PC-9 (cell line): ENCODE measurements around the gene ROS1. TPM values are rescaled to one million over a fixed set of nuclear protein-coding genes. Genes with fewer than 3 reads are reported as not detected.
A peak's percentile ranks its signal among the peaks of the same experiment; 100 is the strongest.

Experiments used
- BruUV-seq: library from RNA; stranded (reverse); fragments of 400-500 nt; replicated peaks from 2 replicates; lab custom pipeline; 2021; lab: Mats Ljungman, UMichigan
- CTCF ChIA-PET: fragments of 300-600 bp; sonication (Branson Sonifier 250); formaldehyde crosslinking; loops from one replicate; lab custom pipeline; 2022; ENCODE audit warnings: antibody characterized with exemption; lab: Charles Lee
- POLR2A ChIA-PET: fragments of 300-600 bp; sonication (Branson Sonifier 250); formaldehyde crosslinking; loops from one replicate; lab custom pipeline; 2022; ENCODE audit warnings: antibody characterized with exemption; ENCODE audit not compliant: unreplicated experiment; lab: Charles Lee
- DNase-seq, 2 experiments: peaks; one replicate each; pipeline versions ENCODE4 v3.0.0 to v3.0.0-alpha.2; 2015 to 2022; ENCODE audit warnings: mixed read lengths in 1 of 2
- H2AFZ ChIP-seq: fragments of 200-600 bp; sonication (generic); 2 replicates; pipeline ENCODE4 v1.8.1; 2017; ENCODE audit warnings: antibody characterized with exemption
- H3F3A ChIP-seq: fragments of 200-600 bp; sonication (generic); 2 replicates; pipeline ENCODE4 v1.8.1; 2017; ENCODE audit warnings: antibody characterized with exemption, mild to moderate bottlenecking, low read depth; ENCODE audit not compliant: insufficient read depth
- H3K27ac ChIP-seq: fragments of 200-600 bp; sonication (generic); 2 replicates; pipeline ENCODE4 v1.6.1; 2016; ENCODE audit warnings: mixed run types
- H3K27me3 ChIP-seq: fragments of 200-600 bp; sonication (generic); 2 replicates; pipeline ENCODE4 v1.6.1; 2016; ENCODE audit warnings: low read depth, mixed run types; ENCODE audit not compliant: insufficient read depth
- H3K36me3 ChIP-seq: fragments of 200-600 bp; sonication (generic); 2 replicates; pipeline ENCODE4 v1.6.1; 2016; ENCODE audit warnings: low read depth, mixed run types
- H3K4me1 ChIP-seq: fragments of 200-600 bp; sonication (generic); replicated peaks from 2 replicates; pipeline ENCODE4 v1.6.1; 2016; ENCODE audit warnings: mixed run types; ENCODE audit not compliant: insufficient read depth
- H3K4me2 ChIP-seq: fragments of 200-600 bp; sonication (generic); 2 replicates; pipeline ENCODE4 v1.6.1; 2017; ENCODE audit warnings: mixed run types
- H3K4me3 ChIP-seq: fragments of 200-600 bp; sonication (generic); 2 replicates; pipeline ENCODE4 v1.6.1; 2016; ENCODE audit warnings: mixed run types
- H3K79me2 ChIP-seq: fragments of 200-600 bp; sonication (generic); 2 replicates; pipeline ENCODE4 v1.6.1; 2017; ENCODE audit warnings: low read depth, mixed run types
- H3K9me2 ChIP-seq: fragments of 200-600 bp; sonication (generic); 2 replicates; pipeline ENCODE4 v1.8.1; 2017; ENCODE audit warnings: mild to moderate bottlenecking; ENCODE audit not compliant: insufficient read depth
- H3K9me3 ChIP-seq: fragments of 200-600 bp; sonication (generic); 2 replicates; pipeline ENCODE4 v1.8.1; 2016; ENCODE audit warnings: low read depth; ENCODE audit not compliant: insufficient read depth
- H4K20me1 ChIP-seq: fragments of 200-600 bp; sonication (generic); 2 replicates; pipeline ENCODE4 v1.8.1; 2017; ENCODE audit not compliant: insufficient read depth
- CTCF ChIP-seq: fragments of 200-600 bp; sonication (generic); conservative IDR thresholded peaks from 2 replicates; pipeline ENCODE4 v1.6.1; 2017; ENCODE audit warnings: mixed run types, antibody characterized with exemption, mild to moderate bottlenecking, moderate library complexity
- EZH2 ChIP-seq: fragments of 200-600 bp; sonication (generic); IDR thresholded peaks from 2 replicates; pipeline ENCODE4 v1.8.0; 2017; ENCODE audit warnings: antibody characterized with exemption, low read depth
- intact Hi-C: fragments of 100-400 bp; cut with micrococcal nuclease; formaldehyde crosslinking; loops from one replicate; pipeline ENCODE4 v1.10.0; 2022; ENCODE audit not compliant: unreplicated experiment
- total RNA-seq: library from RNA; stranded (reverse); gene quantifications from 2 replicates; pipeline ENCODE4 v1.2.3, GENCODE V29; 2021

Gene ROS1
- total RNA-seq, 1 experiment from 2014 or later, result not detected

DNA sequence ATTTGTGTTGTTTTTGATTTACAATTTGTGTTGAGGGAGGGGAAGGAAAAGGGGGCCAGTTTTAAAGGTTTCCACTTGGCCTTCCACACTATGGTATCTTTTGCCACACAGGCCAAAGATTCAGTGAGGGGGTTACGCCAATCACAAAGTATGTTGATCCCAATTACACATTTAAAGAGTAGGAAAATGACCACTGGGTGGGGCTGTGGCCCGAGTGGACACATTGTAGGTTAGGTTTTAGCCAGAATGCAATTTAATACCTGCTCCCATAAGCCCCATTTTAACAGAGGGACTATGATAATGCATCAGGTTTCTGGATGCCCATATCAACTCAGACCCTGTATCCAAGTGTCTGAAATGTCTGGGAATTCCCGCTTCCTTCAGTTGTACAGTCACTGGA, 144.8 kb downstream of the ROS1 start:
- ChIA-PET POLR2A (no interaction called here), CTCF (no interaction called here)
- no peak overlapping the region for H3K4me3 ChIP-seq
- no peak overlapping the region for H2AFZ ChIP-seq
- H3K4me1 ChIP-seq, result no peaks in the 10 kb centered on the region
- H4K20me1 ChIP-seq, result no peaks in the 10 kb centered on the region
- H3K36me3 ChIP-seq, result no peaks in the 10 kb centered on the region
- H3K4me2 ChIP-seq, result no peak overlapping the region
- H3K27me3 ChIP-seq, result no peaks in the 10 kb centered on the region
- intact Hi-C loops, result no loop called here
- BruUV-seq, result no TSS peak
- no peaks in the 10 kb centered on the region for H3K79me2 ChIP-seq
- DNase-seq, result no peak
- no peaks in the 10 kb centered on the region for H3K9me3 ChIP-seq
- TF ChIP-seq CTCF (peak; percentile 51), EZH2 (no peak)
- H3K9me2 ChIP-seq, result no peaks in the 10 kb centered on the region
- H3K27ac ChIP-seq, result no peak overlapping the region
- no peaks in the 10 kb centered on the region for H3F3A ChIP-seq

DNA sequence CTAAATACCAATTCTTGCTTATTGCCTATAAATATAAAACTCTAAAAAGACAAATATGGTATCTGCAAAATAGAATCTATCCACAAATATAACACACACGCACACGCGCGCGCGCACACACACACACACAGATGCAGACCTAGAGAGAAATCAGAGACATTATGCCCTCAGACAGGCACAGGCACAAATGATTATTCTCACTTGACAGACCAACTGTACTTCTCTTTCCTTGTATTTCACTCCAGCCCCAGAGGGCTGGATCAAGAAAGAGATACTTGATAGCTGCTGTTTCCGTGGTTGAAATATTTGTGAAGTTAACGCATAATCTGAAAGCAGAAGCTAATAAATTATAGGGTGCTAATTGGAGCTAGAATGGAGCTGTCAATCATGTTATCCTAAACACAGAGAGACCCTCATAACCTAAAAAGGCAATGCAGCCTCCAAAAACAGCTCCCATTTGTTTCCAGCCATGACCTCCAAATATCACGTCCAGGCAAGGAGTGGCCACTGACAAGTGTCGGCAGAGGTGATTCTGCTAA, 148.9 kb downstream of the ROS1 start:
- ChIA-PET POLR2A (no interaction called here), CTCF (no interaction called here)
- no TSS peak for BruUV-seq
- H3F3A ChIP-seq, result no peaks in the 10 kb centered on the region
- no peak for TF ChIP-seq CTCF
- TF ChIP-seq EZH2, result no peak
- no peak overlapping the region for H3K4me3 ChIP-seq
- no peaks in the 10 kb centered on the region for H3K27me3 ChIP-seq
- no peaks in the 10 kb centered on the region for H3K79me2 ChIP-seq
- no peaks in the 10 kb centered on the region for H3K36me3 ChIP-seq
- intact Hi-C loops, result no loop called here
- H3K4me2 ChIP-seq, result no peak overlapping the region
- no peaks in the 10 kb centered on the region for H3K9me3 ChIP-seq
- H3K27ac ChIP-seq, result no peak overlapping the region
- H3K4me1 ChIP-seq, result no peaks in the 10 kb centered on the region
- no peaks in the 10 kb centered on the region for H4K20me1 ChIP-seq
- no peaks in the 10 kb centered on the region for H3K9me2 ChIP-seq
- DNase-seq, result no peak
- H2AFZ ChIP-seq, result no peak overlapping the region

DNA sequence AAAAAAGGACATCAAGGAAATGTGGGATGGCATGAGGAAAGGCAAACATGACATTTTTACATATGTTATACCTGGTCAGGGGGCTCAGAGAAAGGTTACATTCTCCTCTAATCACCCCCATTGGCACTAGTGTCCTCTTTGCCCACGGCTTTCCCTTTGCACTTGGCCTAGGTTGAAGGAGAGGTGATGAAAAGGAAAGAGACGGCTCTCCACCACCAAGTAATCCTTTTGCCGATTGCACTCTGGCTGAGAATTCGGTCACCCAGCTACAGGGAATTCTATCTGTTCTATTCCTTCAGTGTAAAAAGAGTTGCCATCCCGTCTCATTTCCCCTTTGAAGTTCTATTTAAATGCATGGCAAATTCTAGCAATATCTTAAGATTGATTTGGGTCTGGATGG, 150.0 kb downstream of the ROS1 start:
- H3F3A ChIP-seq, result no peaks in the 10 kb centered on the region
- H2AFZ ChIP-seq, result no peak overlapping the region
- no peaks in the 10 kb centered on the region for H3K4me1 ChIP-seq
- DNase-seq, result no peak
- no peaks in the 10 kb centered on the region for H3K79me2 ChIP-seq
- ChIA-PET CTCF (no interaction called here), POLR2A (no interaction called here)
- no peaks in the 10 kb centered on the region for H3K9me3 ChIP-seq
- H3K9me2 ChIP-seq, result no peaks in the 10 kb centered on the region
- TF ChIP-seq EZH2 (no peak), CTCF (no peak)
- H3K4me2 ChIP-seq, result no peak overlapping the region
- H3K27ac ChIP-seq, result no peak overlapping the region
- no peaks in the 10 kb centered on the region for H4K20me1 ChIP-seq
- H3K36me3 ChIP-seq, result no peaks in the 10 kb centered on the region
- no TSS peak for BruUV-seq
- H3K27me3 ChIP-seq, result no peaks in the 10 kb centered on the region
- no peak overlapping the region for H3K4me3 ChIP-seq
- intact Hi-C loops, result no loop called here
